A673 (cell line): ENCODE data around the gene RASA3. TPM values are rescaled to one million over a fixed set of nuclear protein-coding genes. Genes with fewer than 3 reads are reported as not detected.
"Not testable (repeated sequence)": the region's sequence is repeated elsewhere in the genome, so short reads cannot be mapped to it uniquely, and the experiment has no call there.

ENCODE experiments used
- BruUV-seq: library from RNA; stranded (reverse); fragments of 400-500 nt; replicated peaks from 2 replicates; lab custom pipeline; 2021; lab: Mats Ljungman, UMichigan
- CTCF ChIA-PET: fragments of 300-600 bp; sonication (Branson Sonifier 250); formaldehyde crosslinking; loops from one replicate; lab custom pipeline; 2022; ENCODE audit warnings: antibody characterized with exemption; lab: Charles Lee
- POLR2A ChIA-PET: fragments of 300-600 bp; sonication (Branson Sonifier 250); formaldehyde crosslinking; loops from one replicate; lab custom pipeline; 2022; ENCODE audit warnings: antibody characterized with exemption; ENCODE audit not compliant: low non-redundant PET; lab: Charles Lee
- DNase-seq: peaks from one replicate; pipeline ENCODE4 v3.0.0-alpha.2; 2015; ENCODE audit warnings: low spot score
- H3K27ac ChIP-seq: fragments of 200-600 bp; sonication (generic); 2 replicates; pipeline ENCODE4 v1.5.1; 2016; ENCODE audit warnings: mixed run types, low read depth, mild to moderate bottlenecking, mixed read lengths, antibody characterized with exemption, low read length; ENCODE audit not compliant: poor library complexity, severe bottlenecking
- H3K27me3 ChIP-seq: fragments of 200-600 bp; sonication (generic); replicated peaks from 2 replicates; pipeline ENCODE4 v1.6.1; 2017; ENCODE audit warnings: mixed run types, low read depth, mild to moderate bottlenecking, mixed read lengths, antibody characterized with exemption, low read length; ENCODE audit not compliant: insufficient read depth, poor library complexity
- H3K36me3 ChIP-seq: fragments of 200-600 bp; sonication (generic); 2 replicates; pipeline ENCODE4 v1.6.1; 2016; ENCODE audit warnings: mixed run types, mild to moderate bottlenecking, mixed read lengths, antibody characterized with exemption, low read length; ENCODE audit not compliant: insufficient read depth, poor library complexity, severe bottlenecking
- H3K4me1 ChIP-seq: fragments of 200-600 bp; sonication (generic); 2 replicates; pipeline ENCODE4 v1.6.1; 2017; ENCODE audit warnings: mixed run types, mild to moderate bottlenecking, mixed read lengths, antibody characterized with exemption, low read length; ENCODE audit not compliant: insufficient read depth, poor library complexity, severe bottlenecking
- H3K4me3 ChIP-seq: fragments of 200-600 bp; sonication (generic); 2 replicates; pipeline ENCODE4 v1.5.1; 2016; ENCODE audit warnings: low read depth, mixed run types, mild to moderate bottlenecking, mixed read lengths, low read length; ENCODE audit not compliant: poor library complexity, severe bottlenecking
- H3K9me3 ChIP-seq: fragments of 200-600 bp; sonication (generic); 2 replicates; pipeline ENCODE4 v1.6.1; 2016; ENCODE audit warnings: mixed run types, low read depth, mild to moderate bottlenecking, mixed read lengths, antibody characterized with exemption, low read length; ENCODE audit not compliant: poor library complexity, severe bottlenecking
- CTCF ChIP-seq: fragments of 300-800, 200-600 bp; sonication (generic); conservative IDR thresholded peaks from 2 replicates; pipeline ENCODE4 v1.5.1; 2017; ENCODE audit warnings: low read depth, mild to moderate bottlenecking, antibody characterized with exemption, low read length, moderate library complexity, mixed read lengths
- EZH2 ChIP-seq: fragments of 200-600 bp; sonication (generic); IDR thresholded peaks from 2 replicates; pipeline ENCODE4 v1.6.1; 2017; ENCODE audit warnings: borderline replicate concordance, low read depth, mild to moderate bottlenecking, mixed read lengths, antibody characterized with exemption, low read length; ENCODE audit not compliant: poor library complexity, severe bottlenecking
- intact Hi-C: fragments of 100-400 bp; cut with micrococcal nuclease; formaldehyde crosslinking; loops from one replicate; pipeline ENCODE4 v1.10.0; 2022; ENCODE audit not compliant: unreplicated experiment
- total RNA-seq: library from RNA; stranded (reverse); gene quantifications from 2 replicates; pipeline ENCODE4 v1.2.3, GENCODE V29; 2021

The RASA3 gene
- total RNA-seq, 1 experiment from 2014 or later = 22.1 TPM

GRCh38 chr13:114116734-114117133 is 15.7 kb downstream of the RASA3 start:
- ChIA-PET CTCF (no interaction called here), POLR2A (no interaction called here)
- H3K4me1 ChIP-seq = peaks cover 46% of the 10 kb centered on the region
- H3K36me3 ChIP-seq = no peaks in the 10 kb centered on the region
- no TSS peak for BruUV-seq
- no peaks in the 10 kb centered on the region for H3K9me3 ChIP-seq
- no peak overlapping the region for H3K27ac ChIP-seq
- no peak for TF ChIP-seq CTCF
- TF ChIP-seq EZH2 = no peak
- DNase-seq = no peak
- H3K4me3 ChIP-seq = no peak overlapping the region
- no peaks in the 10 kb centered on the region for H3K27me3 ChIP-seq
- intact Hi-C loops = loop anchor here (10.0 kb wide), 1 partner anchor 52 kb away; no protein-coding TSS in a partner anchor

GRCh38 chr13:114115796-114116195 is 16.6 kb downstream of the RASA3 start:
- Histone ChIP-seq H3K27ac (peak overlapping the region; percentile 23), H3K4me1 (peaks cover 41% of the 10 kb centered on the region), H3K4me3 (no peak overlapping the region), H3K9me3 (no peaks in the 10 kb centered on the region), H3K36me3 (no peaks in the 10 kb centered on the region), H3K27me3 (no peaks in the 10 kb centered on the region)
- BruUV-seq = no TSS peak
- no peak for DNase-seq
- intact Hi-C loops = loop anchor here (10.0 kb wide), 1 partner anchor 51 kb away; no protein-coding TSS in a partner anchor
- TF ChIP-seq CTCF = no peak
- no peak for TF ChIP-seq EZH2
- ChIA-PET POLR2A (no interaction called here), CTCF (no interaction called here)

- H3K4me1 ChIP-seq = peaks cover 42% of the 10 kb centered on the region
- no TSS peak for BruUV-seq
- no peak overlapping the region for H3K4me3 ChIP-seq
- intact Hi-C loops = loop anchor here (10.0 kb wide), 1 partner anchor 50 kb away; no protein-coding TSS in a partner anchor
- H3K36me3 ChIP-seq = no peaks in the 10 kb centered on the region
- ChIA-PET POLR2A (no interaction called here), CTCF (interaction anchor here (0.7 kb wide), 1 partner anchor 23 kb away, joined by 5 read pairs; no protein-coding TSS in a partner anchor)
- no peak for TF ChIP-seq EZH2
- TF ChIP-seq CTCF = no peak
- peak overlapping the region; percentile 23 for H3K27ac ChIP-seq
- H3K9me3 ChIP-seq = no peaks in the 10 kb centered on the region
- H3K27me3 ChIP-seq = no peaks in the 10 kb centered on the region
- DNase-seq = no peak
Observed at GRCh38 chr13:114115191-114115671, 17.2 kb downstream of the RASA3 start.

GRCh38 chr13:114114666-114115065 is 17.8 kb downstream of the RASA3 start:
- H3K4me1 ChIP-seq = peaks cover 48% of the 10 kb centered on the region
- not testable (repeated sequence) for DNase-seq

More at GRCh38 chr13:114114666-114115065, 17.8 kb downstream of the RASA3 start:
- intact Hi-C loops = loop anchor here (10.0 kb wide), 1 partner anchor 50 kb away; no protein-coding TSS in a partner anchor
- CTCF ChIA-PET = interaction anchor here (0.7 kb wide), 1 partner anchor 23 kb away, joined by 5 read pairs; no protein-coding TSS in a partner anchor
- H3K27me3 ChIP-seq, H3K9me3 ChIP-seq, H3K36me3 ChIP-seq, BruUV-seq, H3K4me3 ChIP-seq, H3K27ac ChIP-seq, POLR2A ChIA-PET: not testable (repeated sequence)
